Left ventricle myocardium superior (tissue), 1 donor: ENCODE results near the gene TSSC4. TPM values are rescaled to one million over a fixed set of nuclear protein-coding genes. Genes with fewer than 3 reads are reported as not detected.
A peak's percentile ranks its signal among the peaks of the same experiment; 100 is the strongest.

ENCODE experiments used
- ATAC-seq: fragments of 200-7000 bp; cut with Tn5 transposase; one replicate; pipeline ENCODE4 v1.9.1; 2020; ENCODE audit warnings: mild to moderate bottlenecking, moderate library complexity
- DNase-seq: peaks from one replicate; pipeline ENCODE4 v3.0.0-alpha.2; 2020
- intact Hi-C: fragments of 100-400 bp; cut with micrococcal nuclease; formaldehyde crosslinking; loops from one replicate; pipeline ENCODE4 v1.11.0; 2022
- total RNA-seq: library from RNA; stranded (reverse); fragmentation: NEBNext Ultra II Directional; extraction: Animal tissue kit (Norgen Biotek cat#: 25700); gene quantifications from one replicate; pipeline ENCODE4 v1.2.1, GENCODE V29; 2021
- donor health status: DM: no; HTN: yes; CAD: no; lungs with severe emphysema.

Gene TSSC4
- total RNA-seq, 1 donor from 2014 or later: 34.8 TPM

DNA sequence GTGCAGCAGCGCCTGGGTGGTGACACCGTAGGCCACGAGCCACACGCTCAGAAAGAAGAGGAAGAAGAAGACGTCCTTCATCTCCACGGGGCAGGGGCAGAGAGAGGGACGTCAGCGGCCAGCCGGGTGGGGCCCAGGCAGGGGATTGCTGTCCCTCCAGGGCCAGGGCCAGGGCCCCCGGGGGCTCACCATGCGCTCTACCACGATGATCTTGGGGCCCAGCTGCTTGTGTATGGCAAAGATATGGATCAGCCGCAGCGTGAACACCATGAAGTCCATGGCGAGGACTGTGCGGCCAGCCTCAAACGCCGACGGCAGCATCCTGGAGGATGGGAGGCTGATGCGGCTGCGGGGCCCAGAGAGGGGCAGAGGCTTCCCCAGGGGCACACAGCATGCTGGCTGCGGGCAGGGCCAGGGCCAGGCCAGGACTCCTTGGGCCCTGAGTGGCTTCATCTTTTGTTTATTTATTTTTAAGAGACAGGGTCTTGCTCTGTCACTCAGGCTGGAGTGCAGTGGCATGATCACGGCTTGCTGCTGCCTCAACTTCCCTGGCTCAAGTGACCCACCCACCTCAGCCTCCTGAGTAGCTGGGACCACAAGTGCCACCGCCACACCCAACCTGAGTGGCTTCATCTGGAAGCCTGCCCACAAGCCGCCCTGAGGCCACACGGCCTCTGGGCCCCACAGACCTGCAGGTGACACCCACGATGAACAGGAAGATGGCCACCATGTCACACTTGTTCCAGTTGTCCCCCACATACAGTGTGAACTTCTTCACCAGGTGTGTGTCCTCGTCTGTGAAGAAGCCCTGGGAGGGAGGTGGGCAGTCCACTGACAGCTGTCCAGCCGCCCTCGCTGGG lies 11.1 kb downstream of the TSSC4 start:
- intact Hi-C loops: loop anchor here (10.0 kb wide), 1 partner anchor 217 kb away; no protein-coding TSS in a partner anchor
- ATAC-seq (no peak), DNase-seq (no peak)

DNA sequence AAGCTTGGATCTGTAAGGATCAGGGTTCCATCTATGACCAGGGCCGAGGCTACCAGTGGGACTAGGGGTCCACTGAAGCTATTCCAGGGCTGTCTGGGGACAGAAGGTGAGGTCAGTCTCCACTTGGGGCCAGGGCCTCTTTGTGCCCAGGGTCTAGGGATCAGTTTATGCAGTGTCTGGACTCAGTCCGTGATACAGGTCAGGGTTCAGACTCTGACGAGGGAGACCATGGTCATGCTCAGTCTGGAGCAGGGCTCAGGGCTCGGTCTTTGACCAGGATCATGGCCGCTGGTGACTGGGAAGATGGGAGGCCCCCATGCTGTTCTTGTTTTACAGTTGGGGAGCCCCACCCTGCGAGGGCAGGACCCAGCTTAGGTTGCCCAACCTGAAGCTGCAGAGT lies 11.8 kb downstream of the TSSC4 start:
- intact Hi-C loops: loop anchor here (10.0 kb wide), 1 partner anchor 218 kb away; no protein-coding TSS in a partner anchor

DNA sequence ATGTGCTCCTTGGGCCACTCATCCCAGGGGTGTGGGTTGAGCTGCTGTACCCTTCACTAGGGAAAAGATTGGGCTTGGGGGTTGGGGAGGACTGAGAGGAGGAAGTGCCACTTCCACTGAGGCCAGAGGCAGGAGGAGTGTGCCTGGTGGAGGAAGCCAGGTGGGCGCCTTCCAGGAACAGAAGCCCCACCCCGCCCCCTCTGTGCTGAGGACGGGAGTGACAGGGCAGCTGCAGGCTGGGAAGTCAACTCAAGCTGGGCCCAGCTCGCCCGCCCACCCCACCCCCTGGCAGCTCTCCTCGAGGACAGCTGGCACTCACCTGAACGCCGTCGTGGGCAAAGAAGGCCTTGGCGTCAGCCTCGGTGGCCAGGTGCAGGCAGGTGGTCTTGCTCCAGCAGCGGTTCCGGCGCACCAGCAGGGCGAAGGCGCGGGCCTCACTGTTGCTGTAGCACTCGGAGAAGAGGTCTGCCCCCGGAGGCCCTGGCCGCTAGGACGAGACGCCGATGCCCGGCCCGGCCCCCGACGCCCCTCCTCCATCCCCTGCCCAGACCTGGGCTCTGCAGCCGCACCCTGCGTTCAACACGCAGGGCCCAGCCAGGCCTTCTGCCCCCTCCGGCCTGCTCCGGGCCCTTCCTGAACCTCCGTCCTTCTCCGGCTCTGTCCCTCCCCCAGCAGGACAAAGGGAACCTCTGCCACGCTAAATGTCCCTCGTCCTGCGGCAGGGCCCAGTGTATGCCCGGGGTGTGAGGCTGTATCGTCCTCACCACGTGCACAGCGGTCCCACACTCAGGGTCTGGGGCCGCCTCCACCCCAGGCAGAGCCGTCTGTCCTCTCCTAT lies 13.4 kb downstream of the TSSC4 start:
- intact Hi-C loops: loop anchor here (10.0 kb wide), 1 partner anchor 219 kb away; no protein-coding TSS in a partner anchor
- ATAC-seq: no peak
- no peak for DNase-seq

More for the DNA sequence above, 11.8 kb downstream of the TSSC4 start:
- DNase-seq (no peak), ATAC-seq (no peak)

DNA sequence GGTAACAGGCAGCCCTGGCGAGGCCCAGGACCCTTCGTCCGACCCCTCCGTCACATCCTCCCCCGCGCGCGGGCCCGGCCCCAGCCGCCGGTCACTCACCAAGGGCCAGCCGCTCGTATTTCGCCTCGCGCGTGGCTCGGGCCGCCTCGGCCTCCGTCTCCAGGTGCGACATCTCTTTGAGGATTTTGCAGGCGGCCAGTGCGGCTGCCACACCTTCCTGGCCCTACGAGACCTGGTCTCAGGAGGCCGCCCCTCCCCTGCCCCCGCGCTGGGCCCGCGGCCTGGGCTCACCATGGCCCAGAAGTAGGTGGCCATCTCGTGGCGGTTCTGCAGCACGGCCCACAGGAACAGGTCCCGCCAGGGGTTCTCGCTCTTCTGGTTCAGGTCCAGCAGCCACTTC lies 14.1 kb downstream of the TSSC4 start:
- no peak for DNase-seq
- intact Hi-C loops: loop anchor here (10.0 kb wide), 1 partner anchor 220 kb away; no protein-coding TSS in a partner anchor

DNA sequence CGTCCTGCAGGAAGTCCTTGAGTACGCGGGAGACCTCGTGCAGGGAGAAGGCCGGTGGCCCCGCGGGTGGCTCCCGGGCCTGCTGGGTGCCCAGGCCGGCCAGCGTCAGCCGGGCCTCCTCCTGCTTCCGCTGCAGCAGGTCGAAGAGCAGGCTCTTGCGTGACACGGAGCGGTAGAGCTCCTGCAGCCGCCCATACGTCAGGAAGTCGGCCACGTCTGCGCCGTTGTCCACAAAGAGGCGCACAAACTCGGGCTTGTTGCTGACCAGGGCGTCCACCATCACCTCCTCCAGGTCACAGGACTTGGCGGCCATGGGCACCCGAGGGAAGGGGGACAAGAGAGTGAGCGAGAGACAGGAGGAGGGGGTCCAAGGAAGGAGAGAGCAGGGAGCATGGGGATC lies 14.6 kb downstream of the TSSC4 start:
- ATAC-seq: no peak
- DNase-seq: no peak
- intact Hi-C loops: loop anchor here (10.0 kb wide), 1 partner anchor 220 kb away; no protein-coding TSS in a partner anchor

More for the DNA sequence above, 14.1 kb downstream of the TSSC4 start:
- ATAC-seq: no peak

DNA sequence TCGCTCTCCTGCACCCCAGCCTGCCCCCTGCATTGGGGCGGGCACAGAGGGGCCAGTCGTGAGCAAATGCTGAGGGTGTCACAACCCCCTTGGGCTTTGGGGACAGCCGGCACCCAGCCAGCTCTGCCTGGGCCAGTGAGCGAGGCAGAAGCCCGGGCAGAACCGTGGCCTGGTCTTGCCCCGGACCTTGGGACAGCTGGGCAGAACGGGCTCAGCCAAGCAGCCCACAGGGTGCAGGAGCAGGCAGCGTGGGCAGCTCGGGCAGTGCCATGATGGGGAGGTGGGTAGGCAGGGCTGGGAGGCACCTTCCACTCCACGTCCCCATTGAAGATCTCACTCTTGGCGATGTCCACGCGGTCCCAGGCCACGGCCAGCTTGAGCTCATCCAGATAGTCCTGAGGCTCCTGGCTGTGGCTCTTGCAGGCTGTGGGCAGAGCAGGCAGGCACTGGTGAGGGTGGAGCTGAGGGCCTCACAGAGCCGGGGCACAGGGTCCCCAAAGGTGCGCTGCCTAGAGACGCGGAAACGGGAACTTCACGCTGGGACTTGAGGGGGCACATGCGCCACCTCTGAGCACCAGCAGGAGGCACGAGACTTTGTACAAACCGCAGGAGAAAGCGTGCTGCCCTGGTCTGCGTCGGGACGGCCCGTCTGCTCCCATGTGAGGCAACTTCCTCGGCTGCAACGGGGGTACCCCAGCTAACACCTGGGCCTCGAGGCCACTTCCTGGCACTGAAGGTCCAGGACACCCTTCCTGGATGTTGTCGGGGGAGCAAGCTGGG lies 15.2 kb downstream of the TSSC4 start:
- intact Hi-C loops: loop anchor here (10.0 kb wide), 1 partner anchor 221 kb away; no protein-coding TSS in a partner anchor
- DNase-seq (no peak), ATAC-seq (no peak)

DNA sequence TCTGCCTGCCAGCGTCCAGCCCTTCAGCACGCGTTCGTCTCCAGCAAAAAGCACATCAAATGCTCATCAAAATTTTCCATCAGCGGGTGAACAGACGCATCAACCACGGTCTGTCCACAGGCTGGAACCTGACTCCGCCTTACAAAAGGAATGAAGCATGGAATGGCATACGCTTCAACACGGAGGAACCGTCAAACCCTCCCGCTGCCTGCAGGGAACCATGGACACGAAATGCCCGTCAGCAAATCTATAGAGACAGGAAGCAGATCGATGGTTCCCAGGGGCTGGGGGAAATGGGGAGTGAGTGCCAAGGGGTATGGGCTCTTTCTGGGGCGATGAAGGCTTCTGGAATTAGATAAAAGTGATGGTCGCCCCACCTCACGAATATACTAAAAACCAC lies 16.2 kb downstream of the TSSC4 start:
- no peak for ATAC-seq
- DNase-seq: peak; percentile 3
- intact Hi-C loops: loop anchor here (10.0 kb wide), 1 partner anchor 222 kb away; no protein-coding TSS in a partner anchor

DNA sequence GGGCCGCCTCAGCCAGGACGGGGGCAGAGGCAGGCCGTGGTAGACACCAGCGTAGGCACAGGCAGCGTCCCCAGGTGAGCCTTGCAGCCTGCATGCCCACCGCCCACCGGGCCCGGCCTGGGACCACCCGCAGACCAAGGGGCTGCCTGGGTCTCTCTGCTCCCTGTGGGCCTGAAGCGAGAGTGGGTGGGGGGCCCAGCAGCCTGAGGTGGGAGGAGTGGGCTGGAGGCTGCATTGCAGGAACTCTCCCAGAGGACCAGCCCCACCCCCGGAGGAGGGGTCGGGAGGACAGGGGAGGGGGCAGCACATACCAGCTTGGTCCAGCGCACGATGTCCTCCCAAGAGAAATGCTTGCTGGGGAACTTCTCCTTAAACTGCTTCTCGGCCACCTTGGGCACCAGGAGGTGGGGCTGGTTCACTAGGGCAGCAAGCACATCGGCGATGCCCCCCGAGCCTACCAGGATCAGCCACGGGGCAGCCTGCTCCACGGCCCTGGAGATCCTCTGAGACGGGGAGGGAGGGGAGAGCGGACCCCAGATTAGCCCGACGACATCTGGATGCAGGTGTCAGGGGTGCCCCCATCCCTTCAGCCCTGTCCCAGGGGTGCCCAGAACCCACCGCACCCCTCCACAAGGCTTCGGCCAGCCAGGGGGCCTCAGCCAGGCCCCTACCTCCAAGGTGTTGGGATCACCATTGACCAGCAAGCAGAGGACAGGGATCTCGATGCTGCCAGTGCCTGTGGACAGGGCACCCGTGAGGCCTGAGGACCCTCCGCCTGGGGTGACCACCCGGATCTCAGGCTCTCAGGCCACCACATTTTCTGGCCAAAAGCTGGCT lies 17.5 kb downstream of the TSSC4 start:
- peak; percentile 28 for DNase-seq
- ATAC-seq: no peak

DNA sequence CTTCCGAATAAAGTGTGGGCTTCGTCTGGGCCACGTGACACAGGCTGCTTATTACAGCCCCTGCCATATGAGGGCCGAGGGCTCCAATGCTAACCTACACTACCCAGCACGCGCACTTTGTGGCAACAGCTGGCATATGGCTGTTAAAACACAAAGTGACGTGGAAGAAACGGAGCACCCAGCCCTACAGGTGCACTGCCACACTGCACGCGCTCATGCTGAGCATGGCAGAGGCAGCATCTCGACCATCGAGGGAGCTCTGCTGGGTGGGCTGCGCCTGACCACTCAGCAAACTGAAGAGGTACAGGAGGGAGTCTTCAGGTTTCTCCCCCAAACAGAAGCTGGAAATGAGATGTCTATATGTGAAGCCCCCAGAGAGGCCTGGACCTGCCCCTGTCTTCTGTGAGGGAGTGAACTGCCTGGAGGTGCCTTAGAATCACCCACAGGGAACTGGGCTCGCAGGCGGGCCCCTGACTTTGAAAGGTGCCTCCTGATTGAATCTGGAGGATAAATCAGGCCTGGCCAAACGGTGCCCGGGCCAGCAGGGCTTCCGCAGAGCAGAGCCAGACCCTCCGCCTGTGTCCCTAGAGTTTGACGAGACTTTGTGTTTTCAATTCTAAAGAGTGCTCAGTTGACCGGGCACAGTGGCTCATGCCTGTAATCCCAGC lies 18.3 kb downstream of the TSSC4 start:
- ATAC-seq: no peak
- peak; percentile 17 for DNase-seq
- intact Hi-C loops: loop anchor here (10.0 kb wide), 1 partner anchor 224 kb away; no protein-coding TSS in a partner anchor

More for the DNA sequence above, 17.5 kb downstream of the TSSC4 start:
- intact Hi-C loops: loop anchor here (10.0 kb wide), 1 partner anchor 223 kb away; no protein-coding TSS in a partner anchor

DNA sequence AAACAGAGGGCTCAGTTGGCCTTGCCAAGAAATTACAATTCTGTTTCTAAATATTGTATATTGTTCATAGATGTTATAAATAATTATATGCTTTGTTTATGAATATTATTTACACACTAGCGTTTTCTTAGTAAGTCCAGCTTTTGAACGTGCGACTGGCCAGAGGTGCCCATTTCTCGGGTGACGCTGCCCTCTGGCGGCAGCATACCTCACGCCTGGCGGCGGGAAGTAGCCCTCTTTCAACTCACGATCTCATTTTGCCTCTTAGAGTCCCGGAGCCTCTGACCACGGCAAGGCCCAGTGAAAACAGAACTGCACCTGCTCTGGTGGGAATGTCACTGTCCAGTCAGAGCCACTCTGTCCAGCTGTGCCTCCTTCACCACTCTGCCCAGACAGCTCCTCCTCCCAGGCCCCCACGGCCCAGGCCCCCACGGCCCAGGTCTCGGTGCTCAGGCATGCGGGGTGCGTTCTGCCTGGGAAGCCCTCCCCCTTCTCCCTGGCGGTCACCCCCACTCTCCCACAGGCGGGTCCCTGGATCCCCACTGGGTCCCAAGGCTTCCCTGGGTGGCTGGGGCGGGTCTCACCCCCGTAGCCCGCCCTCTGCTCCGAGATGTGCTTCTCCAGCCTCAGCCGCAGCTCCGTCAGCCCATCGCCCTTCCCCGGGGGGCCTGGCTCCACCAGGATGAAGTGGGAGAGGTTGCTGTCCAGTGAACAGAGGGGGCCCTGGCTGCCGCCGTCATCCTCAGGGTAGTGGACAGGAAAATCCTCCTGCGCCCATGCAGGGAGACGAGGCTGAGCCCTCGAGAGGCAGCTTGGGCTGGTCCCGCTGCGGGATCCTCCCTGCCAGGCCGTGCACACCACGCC lies 19.3 kb downstream of the TSSC4 start:
- intact Hi-C loops: loop anchor here (2.0 to 10.0 kb wide), 2 partner anchors 115 to 225 kb away; no protein-coding TSS in a partner anchor
- DNase-seq (peak; percentile 89), ATAC-seq (peak; percentile 84)

DNA sequence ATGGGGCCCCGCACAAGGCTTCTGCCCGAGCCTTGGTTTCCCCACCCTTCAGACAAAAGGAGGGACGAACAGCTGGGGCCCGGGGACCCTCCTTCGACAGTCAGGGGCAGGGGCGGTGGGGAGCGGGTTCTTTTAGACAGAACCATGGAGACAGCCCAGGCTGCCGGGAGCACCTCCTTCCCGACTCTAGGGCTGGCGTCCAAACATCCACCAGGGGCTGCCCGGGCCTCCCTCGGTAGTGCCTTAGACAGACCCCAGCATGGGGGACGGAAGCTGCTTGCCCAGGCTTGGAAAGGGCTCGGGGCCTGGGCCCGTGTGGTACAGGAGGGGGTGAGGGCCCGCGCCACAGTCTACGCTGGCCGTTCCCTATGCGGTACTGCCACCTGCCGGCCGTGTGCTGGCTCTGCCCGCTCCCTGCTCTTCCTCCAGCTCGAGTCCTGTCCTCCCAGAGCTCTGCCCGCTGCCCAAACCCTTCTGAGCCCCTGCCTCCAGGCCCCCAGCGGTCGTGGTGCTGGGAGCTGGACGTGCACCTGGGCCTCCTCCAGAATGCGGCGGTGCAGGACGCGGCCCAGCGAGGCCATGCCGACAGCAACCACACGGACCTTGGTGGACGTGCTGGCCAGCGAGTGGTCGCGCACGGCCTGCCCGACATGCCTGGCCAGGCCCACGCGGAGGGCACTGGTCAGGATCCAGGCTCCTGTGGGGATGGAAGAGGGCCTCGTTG lies 20.1 kb downstream of the TSSC4 start:
- peak; percentile 96 for ATAC-seq
- DNase-seq: peak; percentile 87
- intact Hi-C loops: loop anchor here (2.0 kb wide), 1 partner anchor 116 kb away; no protein-coding TSS in a partner anchor

DNA sequence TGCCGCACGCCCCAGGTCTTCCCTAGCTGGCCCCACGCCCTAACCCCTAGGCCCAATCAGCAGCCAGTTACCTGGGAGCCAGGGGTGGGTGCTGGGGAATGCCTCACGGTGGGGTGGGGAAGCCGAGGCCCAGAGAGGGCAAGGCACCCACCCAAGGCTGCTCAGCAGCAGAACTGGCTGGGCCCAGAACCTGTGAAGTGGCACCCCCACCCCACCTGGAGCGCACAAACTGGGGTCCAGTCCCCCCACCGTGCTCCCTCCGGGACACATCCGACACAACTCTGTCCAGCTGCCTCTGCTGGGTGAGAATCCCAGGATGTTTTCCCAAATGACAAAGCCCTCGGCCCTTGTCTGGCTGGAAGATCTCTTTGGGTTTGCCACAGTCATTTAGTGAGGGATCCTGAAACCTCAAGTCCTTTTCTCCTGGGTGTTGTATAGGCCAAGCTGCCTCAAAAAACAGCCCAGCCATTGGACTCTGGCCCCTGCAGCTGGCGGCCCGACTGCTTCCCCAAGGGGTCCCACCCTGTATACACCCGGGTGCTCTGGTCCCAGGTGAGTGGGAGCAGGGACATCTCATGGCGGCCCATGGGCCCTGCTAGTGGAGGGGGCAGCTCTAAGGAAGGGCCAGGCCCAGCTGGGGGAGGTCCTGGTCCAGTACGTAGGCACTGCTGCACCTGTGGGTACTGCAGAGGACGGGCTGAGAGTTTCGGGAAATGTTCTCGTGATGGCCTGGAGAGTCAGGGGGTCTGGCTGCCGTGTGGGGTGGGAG lies 20.9 kb downstream of the TSSC4 start:
- DNase-seq: peak; percentile 31
- intact Hi-C loops: loop anchor here (2.0 kb wide), 1 partner anchor 117 kb away; no protein-coding TSS in a partner anchor
- no peak for ATAC-seq

DNA sequence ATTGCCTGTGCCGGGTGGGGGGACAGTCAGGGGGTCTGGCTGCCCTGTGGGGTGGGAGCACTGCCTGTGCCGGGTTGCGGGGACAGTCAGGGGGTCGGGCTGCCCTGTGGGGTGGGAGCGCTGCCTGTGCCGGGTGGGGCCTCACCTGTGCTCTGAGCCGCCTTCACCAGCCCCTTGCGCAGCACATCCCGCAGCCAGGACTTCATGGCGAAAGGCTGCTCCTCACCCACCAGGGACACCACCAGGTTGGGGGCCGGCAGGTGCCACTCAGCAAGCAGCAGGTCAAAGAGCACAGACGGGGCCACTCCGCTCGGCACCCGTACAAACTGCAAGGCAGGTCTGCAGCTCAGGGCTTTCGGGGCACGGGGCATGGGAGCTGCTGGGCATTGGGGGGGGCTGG lies 21.4 kb downstream of the TSSC4 start:
- ATAC-seq (no peak), DNase-seq (peak; percentile 32)
- intact Hi-C loops: loop anchor here (2.0 kb wide), 1 partner anchor 117 kb away; no protein-coding TSS in a partner anchor

DNA sequence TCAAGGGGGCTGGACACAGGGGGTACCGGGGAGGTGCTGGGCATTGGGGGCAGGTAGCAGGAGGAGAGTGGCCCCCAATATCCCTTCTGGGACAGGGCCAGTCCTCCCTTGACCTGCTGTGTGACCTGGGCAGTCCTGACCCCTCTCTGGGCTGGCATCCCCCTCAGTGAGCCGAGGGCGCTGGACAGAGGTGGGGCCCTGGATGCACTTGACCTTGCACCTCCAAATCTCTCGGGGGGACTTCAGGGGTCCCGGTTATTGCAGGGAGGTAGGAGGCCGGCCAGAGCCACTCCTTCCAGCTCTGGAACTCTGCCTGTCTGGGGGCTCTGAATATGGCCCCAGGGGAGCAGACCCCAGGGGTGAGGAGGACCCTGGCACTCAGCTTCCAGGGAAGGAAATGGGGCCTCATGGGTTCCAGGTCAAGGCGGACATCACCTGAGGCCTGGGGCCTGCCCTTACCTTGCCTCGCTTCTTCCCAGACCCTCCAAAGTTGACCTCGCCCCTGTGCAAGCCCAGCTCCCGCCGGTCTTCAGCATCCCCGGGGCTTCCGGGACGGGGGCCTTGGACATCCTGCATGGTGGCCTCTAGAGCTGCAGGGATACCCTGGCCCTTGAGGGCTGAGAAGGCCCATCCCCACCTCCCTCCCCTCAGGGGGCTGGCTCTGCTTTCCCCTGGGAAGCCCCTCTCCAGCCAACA lies 22.1 kb downstream of the TSSC4 start:
- intact Hi-C loops: no loop called here
- DNase-seq (peak; percentile 23), ATAC-seq (no peak)
